ENCODE measurements around the gene DOCK2.

GRCh38 chr5:170076739-170077138 is 439.7 kb downstream of the DOCK2 start:
- TF ChIP-seq NR1H2 (CRISPR knock-in tag; IDR thresholded peaks at IDR 0.05): no peak
- no peak for TF ChIP-seq CREM (CRISPR knock-in tag; IDR thresholded peaks at IDR 0.05)
- TF ChIP-seq TEAD4 (CRISPR knock-in tag; IDR thresholded peaks at IDR 0.05): no peak
- TF ChIP-seq HMGXB4 (CRISPR knock-in tag; IDR thresholded peaks at IDR 0.05): no peak
- no peak for TF ChIP-seq CTCF (IDR thresholded peaks at IDR 0.05)
- TF ChIP-seq USF2 (CRISPR knock-in tag; IDR thresholded peaks at IDR 0.05): no peak

Measured in WTC11 (cell line).